HG03442 (cell line): ENCODE measurements around the gene DCDC1.
"Not testable (repeated sequence)": the region's sequence is repeated elsewhere in the genome, so short reads cannot be mapped to it uniquely, and the experiment has no call there.

Experiments
- ATAC-seq: cut with Tn5 transposase; IDR thresholded peaks from one replicate; pipeline ENCODE4 v1.9.1; 2021; ENCODE audit warnings: mild to moderate bottlenecking, moderate library complexity; ENCODE audit not compliant: unreplicated experiment

DCDC1 gene

DNA sequence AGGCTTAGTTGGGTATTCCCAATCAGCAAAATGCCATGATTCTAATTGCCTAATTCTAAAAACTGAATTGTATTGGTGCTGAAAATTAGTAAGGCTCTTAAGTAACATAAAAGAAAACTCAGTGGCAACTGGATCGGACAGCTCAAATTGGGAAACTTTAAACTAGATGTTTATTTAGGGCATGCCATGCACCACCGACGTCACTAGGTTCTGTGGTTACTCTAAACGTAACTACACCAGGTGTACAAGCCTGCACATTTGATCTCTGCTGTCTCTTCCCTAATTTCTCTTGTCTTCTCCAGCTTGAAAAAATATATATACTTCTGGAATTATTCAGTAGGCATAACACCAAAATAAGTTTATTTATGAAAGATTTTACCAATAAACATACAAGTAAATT is 378.2 kb downstream of the DCDC1 start:
- ATAC-seq = no peak

GRCh38 chr11:30990625-30991296 is 378.8 kb downstream of the DCDC1 start:
- no peak for ATAC-seq

DNA sequence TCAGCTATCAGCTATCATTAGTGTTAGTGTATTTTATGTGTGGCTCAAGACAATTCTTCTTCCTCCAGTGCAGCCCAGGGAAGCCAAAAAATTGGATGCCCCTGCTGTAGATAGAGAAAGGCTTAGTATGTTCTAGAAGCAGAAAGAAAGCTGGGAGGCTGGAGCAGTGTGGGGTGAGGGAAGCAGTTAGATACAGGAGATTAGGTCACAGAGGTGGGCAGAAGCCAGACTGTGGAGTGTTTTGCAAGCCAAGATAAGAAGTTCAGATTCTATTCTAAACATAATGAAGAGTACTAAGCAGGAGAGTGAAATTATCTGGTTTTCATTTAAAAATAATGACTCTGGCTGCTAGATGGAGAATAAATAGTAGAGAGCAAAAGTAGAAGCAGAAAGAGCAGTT is 381.7 kb downstream of the DCDC1 start:
- no peak for ATAC-seq

- no peak for ATAC-seq
These were observed 384.0 kb downstream of the DCDC1 start for GRCh38 chr11:30985536-30985935.

- no peak for ATAC-seq
These were observed 384.7 kb downstream of the DCDC1 start for GRCh38 chr11:30984827-30985226.

GRCh38 chr11:30984442-30984816 is 385.1 kb downstream of the DCDC1 start:
- ATAC-seq = no peak

DNA sequence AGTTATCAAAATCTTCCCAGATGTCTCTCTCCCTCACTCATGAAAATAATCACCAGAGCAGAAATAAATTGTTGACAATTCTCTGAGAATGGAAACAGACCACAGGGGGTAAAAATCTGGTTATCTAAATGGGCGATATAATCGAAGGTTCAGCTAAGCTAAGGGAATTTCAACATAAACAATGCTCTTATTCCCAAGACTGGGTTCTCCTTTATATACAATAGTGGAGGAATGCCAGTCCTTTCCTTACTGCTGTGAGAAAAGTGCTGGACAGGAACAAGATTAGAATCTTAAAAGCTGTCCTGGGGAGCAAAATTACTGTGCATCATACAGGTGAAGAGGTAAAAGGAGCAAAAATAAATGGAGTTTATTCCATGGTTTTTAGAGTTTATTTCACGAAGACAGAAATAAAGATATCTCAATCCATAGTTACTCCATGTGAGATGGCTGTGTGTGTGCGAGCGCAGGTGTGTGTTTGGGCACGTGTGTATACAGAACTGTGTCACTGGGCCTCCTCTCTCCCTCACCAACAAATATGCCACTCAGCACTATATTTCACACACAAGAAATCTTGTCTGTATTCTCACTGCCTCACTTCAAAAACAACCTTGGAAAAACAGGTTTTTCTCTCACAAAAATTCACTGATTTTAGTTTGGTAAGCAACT is 385.6 kb downstream of the DCDC1 start:
- no peak for ATAC-seq

DNA sequence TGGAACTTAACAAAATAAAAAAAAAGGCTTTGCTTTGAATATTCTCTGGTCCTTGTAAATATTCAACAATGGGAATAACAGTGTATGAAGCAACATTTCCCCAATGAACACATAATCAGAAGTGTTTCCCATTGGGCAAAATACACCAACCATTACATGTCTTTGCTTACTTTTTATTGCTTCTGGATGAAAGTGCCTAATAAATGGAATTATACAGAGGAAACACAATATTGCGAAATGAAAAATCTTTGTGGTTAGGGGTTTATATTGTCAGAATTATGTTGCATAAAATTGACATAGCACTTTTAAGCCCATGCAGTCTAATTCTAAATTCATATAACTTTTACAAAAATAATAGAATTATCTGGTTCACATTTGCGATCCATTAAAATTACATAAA is 386.4 kb downstream of the DCDC1 start:
- no peak for ATAC-seq

DNA sequence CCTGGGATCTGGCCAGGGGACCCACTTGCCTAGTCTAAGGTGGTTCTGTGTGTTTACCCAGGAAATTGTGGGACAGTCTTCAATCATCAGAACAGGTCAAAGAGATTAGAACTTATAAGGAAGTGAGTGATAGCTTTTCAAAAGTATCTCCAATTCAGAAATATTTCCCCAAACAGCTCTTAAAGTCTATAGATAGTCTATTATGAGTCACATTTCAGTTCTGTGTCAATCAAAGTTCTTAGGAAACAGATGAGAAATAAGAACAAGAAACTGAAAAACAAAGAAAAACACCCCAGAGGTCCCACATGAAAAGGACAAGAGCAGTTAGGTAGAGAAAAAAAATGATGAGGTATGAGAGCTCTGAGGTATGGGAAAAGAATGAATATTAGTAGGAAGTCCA is 402.0 kb downstream of the DCDC1 start:
- ATAC-seq = no peak

DNA sequence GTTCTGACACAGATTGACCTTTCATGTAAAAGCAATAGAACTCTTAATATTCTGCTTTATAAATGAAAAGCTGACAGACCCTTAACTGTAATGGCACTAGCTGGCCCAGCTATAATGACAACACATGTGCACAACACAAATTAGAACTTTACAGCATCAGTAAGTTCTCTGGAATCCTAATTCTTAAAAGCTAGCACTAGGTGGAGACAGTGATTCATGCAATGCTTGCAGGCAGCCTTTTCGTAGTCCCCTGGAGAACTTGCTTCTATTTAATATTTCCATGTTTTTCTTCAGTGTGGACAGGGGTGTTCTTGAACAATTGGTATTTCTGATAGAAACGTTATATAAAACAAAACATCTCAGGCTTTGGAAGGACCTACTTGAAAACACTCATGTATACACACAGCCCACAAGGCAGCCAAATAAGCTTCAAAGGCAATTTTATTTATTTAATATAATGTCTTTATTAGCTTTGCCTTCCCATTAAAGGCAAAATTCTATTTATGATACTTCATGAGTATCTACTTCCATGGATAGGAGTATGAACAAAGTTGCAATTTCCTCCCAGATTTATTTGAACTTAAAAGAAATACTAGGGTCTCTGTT is 409.0 kb downstream of the DCDC1 start:
- peak; percentile 44 for ATAC-seq

DNA sequence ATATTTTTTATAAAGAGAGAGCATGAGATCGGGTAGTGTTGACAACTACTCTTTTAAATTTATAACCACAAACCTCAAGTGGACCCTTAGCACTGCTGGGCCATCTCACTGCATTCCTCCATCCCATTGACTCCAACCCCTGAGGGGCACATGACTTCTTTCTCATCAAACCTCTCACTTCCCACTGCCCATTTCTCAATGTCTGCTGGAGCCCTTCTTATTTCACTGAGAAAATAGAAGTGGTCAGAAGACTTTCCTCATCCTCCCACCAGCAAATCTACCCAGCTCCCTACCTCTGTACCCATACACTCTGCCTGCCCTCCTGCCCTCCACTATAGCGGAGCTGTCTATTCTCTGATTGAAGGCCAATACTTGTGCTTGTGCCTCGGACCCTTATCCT is 412.8 kb downstream of the DCDC1 start:
- ATAC-seq = no peak

GRCh38 chr11:30949838-30950237 is 419.7 kb downstream of the DCDC1 start:
- no peak for ATAC-seq

- not testable (repeated sequence) for ATAC-seq
These were observed 421.8 kb downstream of the DCDC1 start for GRCh38 chr11:30947715-30948114.

DNA sequence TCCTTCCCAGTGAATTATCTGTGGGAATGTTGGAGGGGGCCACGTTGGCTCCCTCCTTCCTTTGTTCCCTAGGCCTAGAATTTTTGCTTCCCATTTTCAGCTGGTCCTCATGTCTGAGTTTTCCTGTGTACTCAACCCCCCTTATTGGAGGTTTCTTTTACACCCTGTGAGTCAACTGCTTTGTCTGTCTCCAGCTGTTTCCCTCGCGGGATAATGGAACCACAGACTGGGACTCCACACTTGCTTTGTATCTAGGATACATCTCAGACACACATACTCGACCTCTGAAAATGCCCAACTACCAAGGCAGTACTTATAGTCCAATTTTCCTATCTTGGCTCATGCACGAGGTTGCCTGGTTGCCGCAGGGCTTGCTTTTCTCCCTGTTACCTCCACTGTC is 430.7 kb downstream of the DCDC1 start:
- ATAC-seq = no peak

GRCh38 chr11:30938171-30938570 is 431.4 kb downstream of the DCDC1 start:
- ATAC-seq = no peak

DNA sequence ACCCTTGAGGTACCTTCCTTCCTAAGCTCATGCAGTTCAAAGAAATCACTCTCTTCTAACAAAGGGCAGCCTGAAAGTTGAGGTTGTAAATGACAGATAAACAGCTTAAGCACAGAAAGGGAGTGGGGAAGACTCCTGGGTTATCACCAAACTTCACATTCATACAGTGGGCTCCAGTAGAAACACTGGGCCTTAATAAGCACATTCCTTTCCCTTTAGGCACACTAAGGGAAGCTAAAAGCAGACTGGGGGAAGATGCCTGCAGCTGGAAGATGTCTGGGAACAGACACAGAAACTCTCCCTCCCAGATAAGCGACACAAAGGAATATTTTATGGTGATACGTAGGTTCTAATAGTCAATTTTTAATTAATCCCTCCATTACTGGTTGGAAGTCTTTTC is 433.0 kb downstream of the DCDC1 start:
- no peak for ATAC-seq

DNA sequence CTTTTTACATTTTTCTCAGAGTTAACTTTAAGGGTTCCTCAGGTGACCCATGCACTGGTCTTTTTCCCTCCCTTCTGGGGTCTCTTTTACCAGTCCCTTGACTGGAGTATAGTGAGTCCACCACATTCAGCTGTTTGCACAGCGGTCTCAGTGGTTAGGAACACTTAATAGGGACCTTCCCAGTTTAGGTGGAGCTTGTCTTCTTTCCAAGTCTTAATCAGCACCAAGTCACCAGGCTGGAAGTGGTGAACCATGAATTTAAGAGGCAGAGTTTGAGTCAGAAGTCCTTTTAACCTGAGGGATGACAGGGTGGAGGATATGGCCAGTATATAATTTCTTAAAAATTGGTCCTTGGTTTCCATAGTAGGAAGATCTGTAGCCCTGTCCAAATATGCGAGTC is 433.7 kb downstream of the DCDC1 start:
- no peak for ATAC-seq

DNA sequence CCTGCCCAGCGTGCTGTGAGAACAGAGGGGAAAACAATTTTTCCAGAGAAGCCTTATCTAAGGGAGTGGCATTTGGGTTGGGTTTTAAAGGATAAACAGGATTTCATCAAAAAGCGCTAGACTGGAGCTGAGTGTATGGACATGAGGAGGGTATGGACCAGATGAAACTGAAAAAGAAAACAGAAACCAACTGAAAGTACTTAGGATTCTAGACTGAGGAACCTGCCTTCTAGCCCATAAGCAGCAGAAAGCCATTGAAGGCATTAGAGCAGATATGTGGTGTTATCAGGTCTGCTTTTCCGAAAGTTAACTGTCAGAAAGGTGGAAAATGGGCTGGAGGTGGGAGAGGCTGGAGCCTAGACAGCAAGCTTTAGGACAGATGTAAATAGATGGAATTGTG is 443.4 kb downstream of the DCDC1 start:
- no peak for ATAC-seq

DNA sequence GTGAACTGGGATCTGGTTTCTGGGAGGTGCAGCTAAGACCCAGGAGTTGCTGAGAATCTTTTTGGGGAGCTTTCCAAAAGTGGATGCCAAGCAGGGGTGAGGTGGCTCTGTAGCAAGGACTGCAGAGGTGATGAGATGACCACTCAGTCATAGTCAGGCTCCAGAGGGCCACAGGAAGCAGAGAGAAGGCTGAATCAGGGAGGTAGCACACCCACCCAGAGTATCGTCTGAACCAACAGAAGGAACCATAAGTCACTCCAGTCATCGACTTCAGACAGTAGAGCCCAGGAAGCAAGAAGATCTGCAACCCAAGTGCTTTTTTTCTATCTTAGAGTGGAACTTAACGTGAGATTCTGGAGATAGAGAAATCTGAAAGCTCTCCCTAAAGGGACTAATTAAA is 447.7 kb downstream of the DCDC1 start:
- ATAC-seq = no peak

DNA sequence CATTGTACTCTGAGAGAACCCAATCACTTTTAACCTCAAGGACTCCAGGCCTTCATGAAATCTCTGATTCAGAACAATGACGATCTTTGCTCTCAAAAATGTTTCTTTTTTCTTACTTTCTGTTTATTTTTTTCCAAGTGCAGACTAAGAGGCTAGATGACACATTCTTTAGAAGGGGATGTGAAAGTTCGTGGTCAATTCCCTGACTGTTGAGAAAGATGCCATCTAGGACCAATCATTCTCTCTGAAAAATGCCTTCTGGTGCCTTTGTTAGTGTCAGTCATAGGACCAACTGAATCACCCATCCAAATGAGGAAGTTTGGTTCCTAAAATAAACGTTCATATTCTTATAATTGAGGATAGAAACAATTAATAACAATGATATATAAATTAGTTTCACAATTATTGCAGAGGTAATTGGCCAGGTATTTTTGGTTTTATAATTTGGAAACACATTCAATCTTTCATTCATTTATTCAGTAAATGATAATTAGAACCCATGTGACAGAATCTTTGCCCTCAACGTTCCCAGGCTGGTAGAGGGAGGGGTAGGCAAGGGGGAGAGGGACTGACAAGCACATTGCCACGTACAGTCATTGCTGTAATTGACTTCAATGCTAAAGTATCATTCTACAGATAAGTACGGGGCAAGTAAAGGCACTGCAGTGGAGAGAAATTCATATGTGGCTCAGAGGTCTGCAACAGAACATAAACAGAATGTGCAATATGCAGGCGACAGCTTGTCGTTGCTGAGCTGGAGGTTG is 450.0 kb downstream of the DCDC1 start:
- ATAC-seq = peak; percentile 86

- peak; percentile 57 for ATAC-seq
These were observed 451.6 kb downstream of the DCDC1 start for GRCh38 chr11:30917859-30918478.
